ENCODE results near the gene GGTLC1. TPM values are rescaled to one million over a fixed set of nuclear protein-coding genes. Genes with fewer than 3 reads are reported as not detected.

Gene GGTLC1
- total RNA-seq, 2 donors from 2014 or later = not detected

DNA sequence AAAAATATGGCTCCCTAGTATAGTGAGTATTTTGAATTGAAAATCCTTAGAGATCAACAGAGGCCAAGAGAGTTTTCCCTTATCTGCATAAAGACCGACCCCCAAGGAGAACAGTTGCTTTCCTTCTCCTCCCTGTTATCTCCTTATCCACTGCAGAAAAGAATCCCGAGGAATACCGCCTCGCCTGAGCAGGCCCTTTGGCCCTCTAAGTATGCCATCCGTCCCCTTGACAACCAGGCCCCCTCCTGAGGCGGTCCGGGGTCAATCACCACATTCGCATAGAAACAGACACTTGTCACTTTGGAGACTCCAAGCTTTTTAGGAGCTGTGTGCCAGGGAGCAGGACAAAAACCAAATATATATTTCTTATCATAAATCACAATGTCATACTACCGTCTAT lies 15.9 kb upstream of the GGTLC1 start:
- WGBS = 63% methylated on average over 9 of the region's 9 CpGs
- Histone ChIP-seq H3K27ac (no peak overlapping the region), H3K36me3 (no peaks in the 10 kb centered on the region), H3K9me3 (no peaks in the 10 kb centered on the region), H3K4me3 (no peak overlapping the region), H3K4me1 (replicated peaks) (no peaks in the 10 kb centered on the region), H3K27me3 (replicated peaks; ENCODE audit: insufficient read depth) (no peaks in the 10 kb centered on the region)
- TF ChIP-seq POLR2AphosphoS5 (IDR thresholded peaks at IDR 0.05) (no peak), POLR2A (IDR thresholded peaks at IDR 0.05) (no peak)
- TF ChIP-seq, protein P1, sequence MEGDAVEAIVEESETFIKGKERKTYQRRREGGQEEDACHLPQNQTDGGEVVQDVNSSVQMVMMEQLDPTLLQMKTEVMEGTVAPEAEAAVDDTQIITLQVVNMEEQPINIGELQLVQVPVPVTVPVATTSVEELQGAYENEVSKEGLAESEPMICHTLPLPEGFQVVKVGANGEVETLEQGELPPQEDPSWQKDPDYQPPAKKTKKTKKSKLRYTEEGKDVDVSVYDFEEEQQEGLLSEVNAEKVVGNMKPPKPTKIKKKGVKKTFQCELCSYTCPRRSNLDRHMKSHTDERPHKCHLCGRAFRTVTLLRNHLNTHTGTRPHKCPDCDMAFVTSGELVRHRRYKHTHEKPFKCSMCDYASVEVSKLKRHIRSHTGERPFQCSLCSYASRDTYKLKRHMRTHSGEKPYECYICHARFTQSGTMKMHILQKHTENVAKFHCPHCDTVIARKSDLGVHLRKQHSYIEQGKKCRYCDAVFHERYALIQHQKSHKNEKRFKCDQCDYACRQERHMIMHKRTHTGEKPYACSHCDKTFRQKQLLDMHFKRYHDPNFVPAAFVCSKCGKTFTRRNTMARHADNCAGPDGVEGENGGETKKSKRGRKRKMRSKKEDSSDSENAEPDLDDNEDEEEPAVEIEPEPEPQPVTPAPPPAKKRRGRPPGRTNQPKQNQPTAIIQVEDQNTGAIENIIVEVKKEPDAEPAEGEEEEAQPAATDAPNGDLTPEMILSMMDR (IDR thresholded peaks at IDR 0.05) = no peak
- intact Hi-C loops (cut with DNase I) = no loop called here
- no peak for DNase-seq (ENCODE audit: low spot score)

DNA sequence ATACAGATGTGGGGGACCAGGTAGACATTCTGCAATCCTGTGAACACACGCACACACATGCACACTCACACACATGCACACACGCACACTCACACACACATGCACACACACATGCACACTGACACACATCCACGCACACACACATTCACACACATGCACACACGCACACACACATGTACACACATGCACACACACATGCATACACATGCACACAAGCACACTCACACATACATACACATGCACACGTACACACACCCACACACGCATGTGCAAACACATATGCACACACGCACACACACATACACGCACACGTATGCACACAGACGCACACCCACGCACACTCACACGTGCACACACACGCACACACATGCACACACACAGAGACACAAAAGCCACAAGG lies 14.3 kb upstream of the GGTLC1 start:
- H3K4me1 ChIP-seq (replicated peaks) = no peaks in the 10 kb centered on the region
- no peak overlapping the region for H3K4me3 ChIP-seq
- no peaks in the 10 kb centered on the region for H3K9me3 ChIP-seq
- no peak for TF ChIP-seq POLR2AphosphoS5 (IDR thresholded peaks at IDR 0.05)
- TF ChIP-seq, protein P1 (IDR thresholded peaks at IDR 0.05) = no peak
- TF ChIP-seq POLR2A (IDR thresholded peaks at IDR 0.05) = no peak
- no peaks in the 10 kb centered on the region for H3K27me3 ChIP-seq (replicated peaks; ENCODE audit: insufficient read depth)
- no peaks in the 10 kb centered on the region for H3K36me3 ChIP-seq
- intact Hi-C loops (cut with DNase I) = no loop called here
- DNase-seq (ENCODE audit: low spot score) = no peak
- no peak overlapping the region for H3K27ac ChIP-seq
- WGBS = 95% methylated on average over 13 of the region's 13 CpGs

DNA sequence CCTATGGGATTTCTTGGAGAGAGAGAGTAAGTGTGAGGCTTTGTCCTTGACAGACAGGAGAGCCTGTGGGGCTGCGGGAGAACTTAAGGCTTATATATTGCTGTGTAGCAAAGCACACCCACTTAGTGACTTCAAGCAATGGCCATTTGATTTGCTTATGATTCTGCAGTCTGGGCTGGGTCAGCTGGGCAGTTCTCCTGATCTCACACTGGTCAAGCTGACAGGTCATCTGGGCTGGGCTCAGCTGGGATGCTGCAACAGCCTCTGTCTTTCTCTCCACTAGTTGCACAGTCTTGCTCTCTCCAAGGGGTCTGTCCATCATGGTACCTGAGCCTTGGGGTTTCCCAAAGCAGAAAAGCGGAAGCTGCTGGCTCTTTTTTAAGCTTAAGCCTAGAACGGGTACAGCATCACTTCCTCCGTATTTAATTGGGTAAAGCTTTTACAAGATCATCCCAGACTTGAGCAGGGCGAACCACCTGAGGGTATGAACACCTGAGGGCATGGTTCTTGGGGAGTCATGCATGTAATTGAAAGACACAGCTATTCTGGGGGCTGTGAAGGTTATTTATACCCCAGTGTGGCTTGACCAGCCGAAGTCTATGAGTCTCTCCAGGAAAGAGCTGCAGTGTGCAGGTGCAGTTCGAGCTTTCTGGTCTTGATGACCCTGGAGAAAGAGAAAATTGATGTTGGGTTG lies 13.3 kb upstream of the GGTLC1 start:
- no peak overlapping the region for H3K4me3 ChIP-seq
- WGBS = 85% methylated on average over 7 of the region's 7 CpGs
- H3K27ac ChIP-seq = no peak overlapping the region
- TF ChIP-seq POLR2A (IDR thresholded peaks at IDR 0.05) (no peak), POLR2AphosphoS5 (IDR thresholded peaks at IDR 0.05) (no peak)
- TF ChIP-seq, protein P1 (IDR thresholded peaks at IDR 0.05) = no peak
- no peaks in the 10 kb centered on the region for H3K9me3 ChIP-seq
- intact Hi-C loops (cut with DNase I) = no loop called here
- no peaks in the 10 kb centered on the region for H3K36me3 ChIP-seq
- no peaks in the 10 kb centered on the region for H3K4me1 ChIP-seq (replicated peaks)
- DNase-seq (ENCODE audit: low spot score) = no peak
- H3K27me3 ChIP-seq (replicated peaks; ENCODE audit: insufficient read depth) = no peaks in the 10 kb centered on the region

DNA sequence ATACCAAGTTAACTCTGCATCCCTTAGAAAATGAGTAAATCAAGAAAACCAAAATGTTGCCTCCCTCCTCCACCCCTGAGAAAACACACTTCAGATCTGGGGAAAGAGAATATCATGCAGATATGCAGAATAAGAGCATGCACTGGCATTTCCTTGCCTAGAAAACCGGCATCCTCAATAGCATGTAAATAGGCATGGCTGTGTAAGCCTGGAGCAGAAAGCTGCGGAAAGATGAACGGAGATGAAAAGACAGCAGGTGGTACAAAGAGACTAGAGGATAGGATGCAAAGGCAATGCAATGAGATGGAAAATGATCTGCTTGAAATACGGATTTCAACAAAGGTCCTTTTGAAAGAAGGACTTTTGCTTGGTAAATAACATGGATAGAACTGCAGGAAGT lies 10.3 kb upstream of the GGTLC1 start:
- no peaks in the 10 kb centered on the region for H3K9me3 ChIP-seq
- intact Hi-C loops (cut with DNase I) = loop anchor here (5.0 kb wide), 1 partner anchor 62 kb away; no protein-coding TSS in a partner anchor
- TF ChIP-seq POLR2AphosphoS5 (IDR thresholded peaks at IDR 0.05) = no peak
- TF ChIP-seq POLR2A (IDR thresholded peaks at IDR 0.05) = no peak
- TF ChIP-seq, protein P1 (IDR thresholded peaks at IDR 0.05) = no peak

DNA sequence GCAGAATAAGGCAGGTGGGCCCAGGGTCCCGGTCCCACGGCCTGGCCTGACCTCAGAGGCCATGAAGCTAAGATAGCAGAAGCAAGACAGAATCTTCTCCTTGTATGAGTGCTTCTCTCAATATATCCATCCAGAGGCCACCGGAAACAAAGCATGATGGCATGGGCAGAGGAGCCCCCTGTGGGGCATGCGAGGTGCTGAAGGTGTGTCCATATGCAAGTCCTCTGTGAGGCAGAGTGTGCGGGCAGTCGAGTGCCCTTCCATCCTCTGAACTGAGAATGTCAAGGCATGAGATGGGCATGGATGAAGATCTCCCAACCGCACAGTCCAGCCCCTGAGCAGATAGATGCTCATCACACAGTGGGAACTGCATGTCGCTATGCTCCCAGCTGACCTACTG lies 9.8 kb upstream of the GGTLC1 start:
- TF ChIP-seq POLR2AphosphoS5 (IDR thresholded peaks at IDR 0.05) = no peak
- intact Hi-C loops (cut with DNase I) = loop anchor here (5.0 kb wide), 1 partner anchor 61 kb away; no protein-coding TSS in a partner anchor
- Histone ChIP-seq H3K4me3 (no peak overlapping the region), H3K36me3 (no peaks in the 10 kb centered on the region), H3K27ac (no peak overlapping the region), H3K9me3 (no peaks in the 10 kb centered on the region), H3K27me3 (replicated peaks; ENCODE audit: insufficient read depth) (no peaks in the 10 kb centered on the region), H3K4me1 (replicated peaks) (no peaks in the 10 kb centered on the region)
- 91% methylated on average over 8 of the region's 8 CpGs for WGBS
- no peak for DNase-seq (ENCODE audit: low spot score)

More for the DNA sequence above, 10.3 kb upstream of the GGTLC1 start:
- no peak overlapping the region for H3K4me3 ChIP-seq
- no peak overlapping the region for H3K27ac ChIP-seq
- no peaks in the 10 kb centered on the region for H3K4me1 ChIP-seq (replicated peaks)
- no peaks in the 10 kb centered on the region for H3K36me3 ChIP-seq
- no peak for DNase-seq (ENCODE audit: low spot score)
- 75% methylated on average over 4 of the region's 4 CpGs for WGBS
- H3K27me3 ChIP-seq (replicated peaks; ENCODE audit: insufficient read depth) = no peaks in the 10 kb centered on the region
